Measurements from ENCODE around the gene TSGA10IP.

- TF ChIP-seq, protein P1, sequence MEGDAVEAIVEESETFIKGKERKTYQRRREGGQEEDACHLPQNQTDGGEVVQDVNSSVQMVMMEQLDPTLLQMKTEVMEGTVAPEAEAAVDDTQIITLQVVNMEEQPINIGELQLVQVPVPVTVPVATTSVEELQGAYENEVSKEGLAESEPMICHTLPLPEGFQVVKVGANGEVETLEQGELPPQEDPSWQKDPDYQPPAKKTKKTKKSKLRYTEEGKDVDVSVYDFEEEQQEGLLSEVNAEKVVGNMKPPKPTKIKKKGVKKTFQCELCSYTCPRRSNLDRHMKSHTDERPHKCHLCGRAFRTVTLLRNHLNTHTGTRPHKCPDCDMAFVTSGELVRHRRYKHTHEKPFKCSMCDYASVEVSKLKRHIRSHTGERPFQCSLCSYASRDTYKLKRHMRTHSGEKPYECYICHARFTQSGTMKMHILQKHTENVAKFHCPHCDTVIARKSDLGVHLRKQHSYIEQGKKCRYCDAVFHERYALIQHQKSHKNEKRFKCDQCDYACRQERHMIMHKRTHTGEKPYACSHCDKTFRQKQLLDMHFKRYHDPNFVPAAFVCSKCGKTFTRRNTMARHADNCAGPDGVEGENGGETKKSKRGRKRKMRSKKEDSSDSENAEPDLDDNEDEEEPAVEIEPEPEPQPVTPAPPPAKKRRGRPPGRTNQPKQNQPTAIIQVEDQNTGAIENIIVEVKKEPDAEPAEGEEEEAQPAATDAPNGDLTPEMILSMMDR (conservative IDR thresholded peaks at IDR 0.05; ENCODE audit: low read length) = no peak
- no peak for TF ChIP-seq EZH2phosphoT487 (IDR thresholded peaks at IDR 0.05; ENCODE audit: borderline replicate concordance, low read depth, low read length)
Measured at GRCh38 chr11:65921876-65922275, 23.4 kb upstream of the TSGA10IP start.
